HG02885 (cell line): ENCODE data around the gene ZFP2.
A peak's percentile ranks its signal among the peaks of the same experiment; 100 is the strongest.
"Not testable (repeated sequence)": the region's sequence is repeated elsewhere in the genome, so short reads cannot be mapped to it uniquely, and the experiment has no call there.

Source experiments
- ATAC-seq: cut with Tn5 transposase; IDR thresholded peaks from one replicate; pipeline ENCODE4 v1.9.1; 2021; ENCODE audit warnings: mild to moderate bottlenecking; ENCODE audit not compliant: unreplicated experiment, poor library complexity

Gene ZFP2

GRCh38 chr5:178895615-178896571 lies at the start of gene ZFP2:
TSS of gene ZFP2 (plus strand) at chr5:178895913. CDS start at chr5:178931314, 35,401 bp downstream.
- no peak for ATAC-seq

GRCh38 chr5:178849316-178849715 lies 46.4 kb upstream of the ZFP2 start:
- no peak for ATAC-seq

GRCh38 chr5:178851951-178852350 lies 43.8 kb upstream of the ZFP2 start:
- no peak for ATAC-seq

- no peak for ATAC-seq
These were observed 41.4 kb upstream of the ZFP2 start for GRCh38 chr5:178854284-178854683.

- ATAC-seq: peak; percentile 94
These were observed 35.8 kb upstream of the ZFP2 start, which contains the start of gene ZNF354B for GRCh38 chr5:178859625-178860521. TSS of gene ZNF354B (plus strand) at chr5:178859953. CDS start at chr5:178861048, 1,095 bp downstream.

GRCh38 chr5:178860615-178861014 lies 35.1 kb upstream of the ZFP2 start:
- ATAC-seq: not testable (repeated sequence)

GRCh38 chr5:178861627-178862026 lies 34.1 kb upstream of the ZFP2 start:
- ATAC-seq: no peak

GRCh38 chr5:178866946-178867345 lies 28.8 kb upstream of the ZFP2 start:
- ATAC-seq: no peak

GRCh38 chr5:178869577-178869976 lies 26.1 kb upstream of the ZFP2 start:
- no peak for ATAC-seq

GRCh38 chr5:178870411-178870810 lies 25.3 kb upstream of the ZFP2 start:
- ATAC-seq: no peak

- ATAC-seq: no peak
These were observed 23.4 kb upstream of the ZFP2 start for GRCh38 chr5:178872302-178872701.

GRCh38 chr5:178883115-178883694 lies 12.5 kb upstream of the ZFP2 start:
- not testable (repeated sequence) for ATAC-seq

- ATAC-seq: no peak
These were observed 11.8 kb upstream of the ZFP2 start for GRCh38 chr5:178883815-178884430.

- no peak for ATAC-seq
These were observed 3.6 kb downstream of the ZFP2 start for GRCh38 chr5:178899289-178899688.

GRCh38 chr5:178902849-178903248 lies 7.1 kb downstream of the ZFP2 start:
- ATAC-seq: no peak

- no peak for ATAC-seq
These were observed 36.4 kb downstream of the ZFP2 start for GRCh38 chr5:178931846-178932760.

GRCh38 chr5:178940569-178941360 lies 45.1 kb downstream of the ZFP2 start, which contains the start of gene ZNF454:
TSS of gene ZNF454 (plus strand) at chr5:178941198. CDS start at chr5:178942792, 1,594 bp downstream.
- no peak for ATAC-seq

GRCh38 chr5:178941361-178941760 lies 45.6 kb downstream of the ZFP2 start:
- ATAC-seq: no peak
